ENCODE results near the gene GPC3. TPM values are rescaled to one million over a fixed set of nuclear protein-coding genes. Genes with fewer than 3 reads are reported as not detected.

GPC3 gene
- total and polyA plus RNA-seq, 4 donors: 8.3 to 270 (median 52.4) TPM

DNA sequence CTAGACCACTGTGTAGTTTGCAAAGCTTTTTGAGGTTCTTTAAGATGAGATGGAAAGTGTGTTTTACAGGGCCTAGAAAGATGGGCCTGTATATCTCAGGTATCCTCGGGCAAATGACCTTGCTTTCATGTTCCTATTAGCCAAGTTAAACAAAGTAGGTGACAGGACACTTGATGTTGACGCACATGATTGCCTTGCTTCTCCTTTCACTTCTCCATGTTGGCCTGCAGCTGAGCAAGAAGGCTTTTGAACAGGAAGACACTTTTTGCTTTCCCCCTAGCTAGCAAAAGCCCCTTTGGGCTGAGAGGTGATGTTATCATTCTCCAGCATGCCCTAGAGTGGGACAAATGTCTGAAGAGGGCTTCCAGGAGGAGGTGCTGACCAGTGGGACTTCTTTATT, 202.1 kb downstream of the GPC3 start:
- Histone ChIP-seq H3K4me3 (no peak overlapping the region), H3K27me3 (ENCODE audit: control insufficient read depth in 3 of 3, insufficient read depth in 3 of 3, low read length in 2 of 3) (peaks cover 0 to 31% (median 23%) of the 10 kb centered on the region in 3 donors), H3K27ac (ENCODE audit: low read depth in 1 of 2, low read length in 1 of 2) (no peak overlapping the region), H3K9me3 (ENCODE audit: control insufficient read depth in 4 of 4, insufficient read depth in 3 of 4, low read length in 3 of 4) (no peaks in the 10 kb centered on the region), H3K9ac (ENCODE audit: insufficient read depth in 1 of 2, low read length in 2 of 2) (no peak overlapping the region), H3K36me3 (ENCODE audit: control insufficient read depth in 4 of 4, insufficient read depth in 4 of 4, low read length in 4 of 4) (no peaks in the 10 kb centered on the region), H3K4me1 (ENCODE audit: control insufficient read depth in 5 of 5, insufficient read depth in 5 of 5, low read length in 5 of 5) (peaks cover 0 to 20% (median 0%) of the 10 kb centered on the region in 5 donors)
- ATAC-seq (ENCODE audit: insufficient read depth, low FRiP score) (no peak), DNase-seq (no peak)
- TF ChIP-seq, protein P1, sequence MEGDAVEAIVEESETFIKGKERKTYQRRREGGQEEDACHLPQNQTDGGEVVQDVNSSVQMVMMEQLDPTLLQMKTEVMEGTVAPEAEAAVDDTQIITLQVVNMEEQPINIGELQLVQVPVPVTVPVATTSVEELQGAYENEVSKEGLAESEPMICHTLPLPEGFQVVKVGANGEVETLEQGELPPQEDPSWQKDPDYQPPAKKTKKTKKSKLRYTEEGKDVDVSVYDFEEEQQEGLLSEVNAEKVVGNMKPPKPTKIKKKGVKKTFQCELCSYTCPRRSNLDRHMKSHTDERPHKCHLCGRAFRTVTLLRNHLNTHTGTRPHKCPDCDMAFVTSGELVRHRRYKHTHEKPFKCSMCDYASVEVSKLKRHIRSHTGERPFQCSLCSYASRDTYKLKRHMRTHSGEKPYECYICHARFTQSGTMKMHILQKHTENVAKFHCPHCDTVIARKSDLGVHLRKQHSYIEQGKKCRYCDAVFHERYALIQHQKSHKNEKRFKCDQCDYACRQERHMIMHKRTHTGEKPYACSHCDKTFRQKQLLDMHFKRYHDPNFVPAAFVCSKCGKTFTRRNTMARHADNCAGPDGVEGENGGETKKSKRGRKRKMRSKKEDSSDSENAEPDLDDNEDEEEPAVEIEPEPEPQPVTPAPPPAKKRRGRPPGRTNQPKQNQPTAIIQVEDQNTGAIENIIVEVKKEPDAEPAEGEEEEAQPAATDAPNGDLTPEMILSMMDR (IDR thresholded peaks at IDR 0.05; ENCODE audit: control extremely low read depth, extremely low read depth): no peak
- 57 to 78% methylated on average over 2 of the region's 2 CpGs for WGBS, 2 donors

DNA sequence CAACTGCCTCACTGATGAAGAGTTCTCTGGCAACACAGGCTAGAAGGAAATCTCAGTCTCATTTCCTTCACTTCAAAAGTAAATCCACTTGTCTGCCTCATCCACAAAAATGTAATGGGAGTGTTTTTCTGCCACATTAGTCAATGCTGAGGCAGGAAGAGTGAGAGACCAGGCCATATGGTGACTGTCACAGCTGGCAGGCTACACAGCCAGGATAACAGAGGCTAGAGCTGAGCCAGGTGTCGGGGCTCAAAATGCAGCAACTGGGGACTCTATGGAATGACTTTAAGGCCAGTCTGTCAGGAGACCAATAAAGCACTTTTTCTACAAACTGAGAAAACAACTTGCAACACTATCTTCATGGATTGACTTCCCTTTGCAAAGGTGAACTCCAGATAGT, 204.2 kb downstream of the GPC3 start:
- TF ChIP-seq, protein P1 (IDR thresholded peaks at IDR 0.05; ENCODE audit: control extremely low read depth, extremely low read depth): no peak
- H3K4me3 ChIP-seq: no peak overlapping the region
- WGBS, 2 donors: 83% methylated on average over 1 of the region's 1 CpG; no CpG with 5 or more reads in 1 of the 2 donors
- DNase-seq: no peak
- peaks cover 0 to 20% (median 0%) of the 10 kb centered on the region in 5 donors for H3K4me1 ChIP-seq (ENCODE audit: control insufficient read depth in 5 of 5, insufficient read depth in 5 of 5, low read length in 5 of 5)
- ATAC-seq (ENCODE audit: insufficient read depth, low FRiP score): no peak
- no peaks in the 10 kb centered on the region for H3K9me3 ChIP-seq (ENCODE audit: control insufficient read depth in 4 of 4, insufficient read depth in 3 of 4, low read length in 3 of 4)
- no peak overlapping the region for H3K9ac ChIP-seq (ENCODE audit: insufficient read depth in 1 of 2, low read length in 2 of 2)
- H3K36me3 ChIP-seq (ENCODE audit: control insufficient read depth in 4 of 4, insufficient read depth in 4 of 4, low read length in 4 of 4): no peaks in the 10 kb centered on the region
- H3K27ac ChIP-seq (ENCODE audit: low read depth in 1 of 2, low read length in 1 of 2): no peak overlapping the region
- peaks cover 0 to 33% (median 21%) of the 10 kb centered on the region in 3 donors for H3K27me3 ChIP-seq (ENCODE audit: control insufficient read depth in 3 of 3, insufficient read depth in 3 of 3, low read length in 2 of 3)

DNA sequence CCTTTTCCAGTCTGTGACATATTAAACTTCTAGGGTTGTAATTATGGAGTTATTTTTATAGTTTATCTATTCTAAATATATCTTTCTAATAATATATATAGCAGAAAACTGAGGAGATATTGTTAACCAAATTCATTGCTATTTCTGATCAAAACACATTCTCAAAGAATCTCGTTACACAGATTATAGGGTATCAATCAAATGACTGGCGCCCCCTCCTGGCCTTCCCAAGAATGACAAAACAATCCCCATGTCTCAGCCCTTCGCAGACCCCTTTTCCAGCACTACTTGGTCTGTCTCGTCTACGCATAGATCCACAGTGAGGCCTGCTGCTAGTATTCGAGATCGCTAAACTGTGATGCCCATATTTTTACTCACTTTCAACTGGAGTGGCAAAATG, 209.3 kb downstream of the GPC3 start:
- Histone ChIP-seq H3K27me3 (ENCODE audit: control insufficient read depth in 3 of 3, insufficient read depth in 3 of 3, low read length in 2 of 3) (peaks cover 0 to 17% (median 13%) of the 10 kb centered on the region in 3 donors), H3K9ac (ENCODE audit: insufficient read depth in 1 of 2, low read length in 2 of 2) (no peak overlapping the region), H3K9me3 (ENCODE audit: control insufficient read depth in 4 of 4, insufficient read depth in 3 of 4, low read length in 3 of 4) (no peaks in the 10 kb centered on the region), H3K36me3 (ENCODE audit: control insufficient read depth in 4 of 4, insufficient read depth in 4 of 4, low read length in 4 of 4) (no peaks in the 10 kb centered on the region), H3K27ac (ENCODE audit: low read depth in 1 of 2, low read length in 1 of 2) (no peak overlapping the region), H3K4me3 (no peak overlapping the region), H3K4me1 (ENCODE audit: control insufficient read depth in 5 of 5, insufficient read depth in 5 of 5, low read length in 5 of 5) (peaks cover 0 to 5% (median 0%) of the 10 kb centered on the region in 5 donors)
- DNase-seq (no peak), ATAC-seq (ENCODE audit: insufficient read depth, low FRiP score) (no peak)
- 48 to 63% methylated on average over 7 of the region's 7 CpGs for WGBS, 2 donors
- TF ChIP-seq, protein P1 (IDR thresholded peaks at IDR 0.05; ENCODE audit: control extremely low read depth, extremely low read depth): no peak

DNA sequence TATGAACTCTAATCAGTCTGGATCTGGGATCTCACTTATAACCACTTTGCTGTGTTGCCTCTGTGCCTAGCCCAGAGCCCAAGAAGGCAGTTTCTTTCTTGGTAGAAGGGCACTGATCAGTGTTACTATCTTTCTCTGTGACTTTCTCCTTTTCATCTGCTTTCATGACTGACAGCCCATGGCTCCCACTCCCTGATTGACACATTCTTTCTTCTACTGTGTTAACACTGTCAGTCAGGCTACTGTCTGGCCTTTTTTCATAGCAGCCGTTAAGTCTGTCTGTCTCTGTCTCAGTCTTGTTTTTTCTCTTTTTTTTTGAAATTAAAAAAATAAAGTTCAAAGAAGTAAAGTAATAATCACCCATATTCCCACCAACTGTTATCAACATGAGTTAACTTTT, 210.6 kb downstream of the GPC3 start:
- no peak for ATAC-seq (ENCODE audit: insufficient read depth, low FRiP score)
- Histone ChIP-seq H3K9ac (ENCODE audit: insufficient read depth in 1 of 2, low read length in 2 of 2) (no peak overlapping the region), H3K36me3 (ENCODE audit: control insufficient read depth in 4 of 4, insufficient read depth in 4 of 4, low read length in 4 of 4) (no peaks in the 10 kb centered on the region), H3K27me3 (ENCODE audit: control insufficient read depth in 3 of 3, insufficient read depth in 3 of 3, low read length in 2 of 3) (peaks cover 0 to 13% (median 10%) of the 10 kb centered on the region in 3 donors), H3K9me3 (ENCODE audit: control insufficient read depth in 4 of 4, insufficient read depth in 3 of 4, low read length in 3 of 4) (no peaks in the 10 kb centered on the region), H3K4me3 (no peak overlapping the region), H3K27ac (ENCODE audit: low read depth in 1 of 2, low read length in 1 of 2) (no peak overlapping the region), H3K4me1 (ENCODE audit: control insufficient read depth in 5 of 5, insufficient read depth in 5 of 5, low read length in 5 of 5) (peaks cover 0 to 5% (median 0%) of the 10 kb centered on the region in 5 donors)
- 80 to 92% methylated on average over 1 of the region's 1 CpG for WGBS, 2 donors
- no peak for DNase-seq
- TF ChIP-seq, protein P1 (IDR thresholded peaks at IDR 0.05; ENCODE audit: control extremely low read depth, extremely low read depth): no peak
